Right lung (tissue), 5 donors: ENCODE results near the gene CBX7. TPM values are rescaled to one million over a fixed set of nuclear protein-coding genes. Genes with fewer than 3 reads are reported as not detected.
"Not testable (repeated sequence)": the region's sequence is repeated elsewhere in the genome, so short reads cannot be mapped to it uniquely, and the experiment has no call there.

ENCODE experiments used
- DNase-seq, 2 donors: peaks; one replicate each; pipeline ENCODE4 v3.0.0-alpha.2; 2013
- polyA plus RNA-seq, 5 donors: library from polyadenylated mRNA; unstranded; fragments of 120-200 nt; gene quantifications; one replicate each; pipeline versions ENCODE4 v1.2.1 to v1.2.3, GENCODE V29; 2013; ENCODE audit warnings: inconsistent platforms in 1 of 5, low replicate concordance in 1 of 5; ENCODE audit not compliant: insufficient read length in 5 of 5, insufficient read depth in 1 of 5

The CBX7 gene
- polyA plus RNA-seq, 5 donors: 6.8 to 7.9 (median 7.2) TPM

GRCh38 chr22:39175353-39176142, 23.1 kb upstream of the CBX7 start:
- DNase-seq: no peak

GRCh38 chr22:39174498-39175352, 22.2 kb upstream of the CBX7 start:
- DNase-seq: peak; percentile 77 to 83

GRCh38 chr22:39173787-39174497, 21.5 kb upstream of the CBX7 start:
- DNase-seq: no peak

GRCh38 chr22:39173050-39173706, 20.7 kb upstream of the CBX7 start:
- DNase-seq: no peak

- DNase-seq: not testable (repeated sequence)
These were observed 20.0 kb upstream of the CBX7 start for GRCh38 chr22:39172265-39173049.

- DNase-seq: no peak
These were observed 19.3 kb upstream of the CBX7 start for GRCh38 chr22:39171623-39172264.

- peak; percentile 73 to 79 for DNase-seq
These were observed 18.5 kb upstream of the CBX7 start for GRCh38 chr22:39170825-39171622.

GRCh38 chr22:39169797-39170466, 17.5 kb upstream of the CBX7 start:
- no peak for DNase-seq

GRCh38 chr22:39166547-39166946, 14.1 kb upstream of the CBX7 start:
- no peak for DNase-seq

- DNase-seq: not testable (repeated sequence)
These were observed 3.6 kb upstream of the CBX7 start for GRCh38 chr22:39156093-39156492.

- DNase-seq: no peak
These were observed 2.9 kb upstream of the CBX7 start for GRCh38 chr22:39155421-39155820.

- no peak for DNase-seq
These were observed 789 bp upstream of the CBX7 start for GRCh38 chr22:39153220-39153717.

GRCh38 chr22:39152024-39152510, 413 bp downstream of the CBX7 start:
- DNase-seq: no peak

- no peak for DNase-seq
These were observed 1.0 kb downstream of the CBX7 start for GRCh38 chr22:39151329-39151975.

- DNase-seq: no peak
These were observed 1.6 kb downstream of the CBX7 start for GRCh38 chr22:39150848-39151215.

GRCh38 chr22:39149915-39150847, 2.3 kb downstream of the CBX7 start:
- DNase-seq: no peak
